Kidney tubule cell (primary cell): ENCODE results near the gene SEMA5A.

Source experiments
- DNase-seq: peaks from one replicate; pipeline ENCODE4 v3.0.0-alpha.2; 2018; ENCODE audit warnings: low spot score

The SEMA5A gene

DNA sequence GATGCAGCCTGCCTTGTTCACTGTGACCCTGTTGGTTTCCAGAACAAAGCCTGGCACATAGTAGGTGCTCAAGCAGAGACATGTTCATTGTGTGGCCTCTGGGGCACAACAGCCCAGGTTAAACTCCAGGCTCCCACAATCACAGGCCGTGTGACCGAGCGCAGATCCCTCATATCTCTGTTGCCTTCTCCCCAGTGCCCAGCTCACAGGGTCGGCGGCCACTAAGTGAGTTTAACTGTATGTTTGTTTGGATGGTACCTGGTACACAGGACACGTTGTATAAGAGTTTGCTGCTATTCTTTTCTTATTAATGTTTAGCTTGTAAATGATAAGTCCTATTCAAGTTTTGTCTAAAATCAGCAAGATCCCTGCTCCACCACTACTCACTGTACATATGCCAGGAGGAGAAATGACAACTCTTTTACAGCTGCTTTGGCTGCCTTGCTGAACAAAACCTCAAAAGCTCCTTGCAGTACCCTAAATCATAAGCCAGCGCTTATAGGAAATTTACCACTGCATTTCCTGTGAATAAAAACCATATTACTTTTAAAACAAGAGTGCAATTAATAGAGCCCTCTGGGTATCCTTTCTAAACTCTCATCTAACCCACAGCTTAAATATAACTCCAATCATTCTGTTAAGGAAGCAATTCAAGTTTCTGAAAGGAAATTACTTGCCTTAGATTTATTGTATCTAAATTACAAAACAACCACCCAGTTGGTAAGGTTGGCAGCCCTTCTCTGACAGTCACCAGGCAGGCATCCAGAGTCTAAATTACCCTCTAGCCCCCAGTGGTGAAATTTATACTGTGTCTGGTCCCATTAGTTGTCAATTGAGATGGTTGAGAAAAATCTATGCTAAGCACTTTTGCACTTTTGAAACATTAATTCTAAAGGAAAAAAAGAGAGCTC, 379.4 kb downstream of the SEMA5A start:
- no peak for DNase-seq

DNA sequence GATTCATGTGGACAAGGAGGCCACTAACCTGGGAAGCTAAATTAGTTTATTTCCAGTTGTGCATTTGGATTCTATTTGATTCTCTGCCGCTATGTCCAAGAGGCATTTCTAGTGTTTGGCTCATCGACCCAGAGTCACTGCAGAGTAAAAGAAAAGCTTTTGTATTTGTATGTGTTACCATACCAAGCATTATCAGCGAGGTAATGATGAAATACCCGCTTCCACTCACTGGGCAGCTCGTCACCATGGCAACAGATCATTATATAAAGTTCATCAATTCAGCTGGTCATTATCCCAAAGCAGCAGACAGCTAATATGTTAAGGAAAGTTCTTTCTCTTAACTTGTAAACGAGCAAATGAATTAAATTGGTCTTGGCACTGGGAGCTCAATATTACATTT, 380.3 kb downstream of the SEMA5A start:
- no peak for DNase-seq

DNA sequence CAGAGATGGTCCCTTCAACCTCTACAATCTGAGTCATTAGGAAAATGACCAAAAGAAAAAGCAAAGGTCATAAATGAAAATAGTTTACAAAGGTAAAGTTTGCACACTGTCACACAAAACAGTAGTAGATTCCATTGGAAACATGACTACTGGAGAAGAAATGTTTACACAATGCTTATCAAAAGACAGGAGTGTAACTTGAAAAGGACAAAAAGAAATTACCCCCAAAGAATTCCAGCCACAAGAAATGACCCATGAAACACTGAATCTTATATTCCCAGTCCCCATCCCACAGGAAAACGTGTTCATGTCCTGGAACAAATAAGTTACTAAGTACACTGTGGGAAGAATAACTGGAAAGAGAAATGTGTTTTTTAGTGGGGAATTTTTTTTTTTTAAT, 385.1 kb downstream of the SEMA5A start:
- peak; percentile 67 for DNase-seq

DNA sequence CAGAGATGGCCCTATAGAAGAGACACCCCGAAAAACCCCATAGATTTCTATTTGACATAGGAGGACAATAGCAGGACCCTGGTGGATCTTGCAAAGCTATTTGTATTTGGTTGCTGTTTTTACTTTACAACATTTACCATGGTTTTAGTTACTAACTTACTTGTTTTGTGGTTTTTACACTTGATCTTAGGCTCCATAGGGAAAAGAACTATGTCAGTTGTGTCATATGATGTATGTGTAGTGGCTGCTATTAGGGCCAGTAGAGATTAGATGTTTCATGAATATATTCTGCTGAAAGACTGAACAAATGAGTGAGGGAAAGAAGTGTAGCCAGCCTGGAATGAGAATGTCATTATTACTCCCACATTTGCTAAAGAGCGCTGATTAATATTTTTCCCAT, 388.1 kb downstream of the SEMA5A start:
- no peak for DNase-seq

DNA sequence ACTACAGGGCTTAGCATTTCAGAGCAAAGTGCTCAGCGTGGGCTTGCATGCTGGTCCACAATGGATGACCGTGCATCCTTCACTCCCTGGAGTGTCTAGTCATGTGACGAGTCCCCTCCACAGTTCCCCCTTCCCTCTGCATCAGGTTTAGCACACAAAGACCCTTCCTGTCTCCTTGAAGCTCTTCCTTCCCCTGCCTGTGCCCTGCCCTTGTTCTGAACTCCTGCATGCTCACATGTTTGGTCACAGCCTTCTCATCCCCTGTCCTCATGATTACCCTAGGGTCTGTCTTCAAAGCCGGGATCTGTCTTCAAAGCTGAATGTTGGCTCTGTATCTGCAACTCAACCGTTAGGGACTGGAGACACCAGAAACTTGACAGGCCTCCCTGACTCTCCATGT, 388.9 kb downstream of the SEMA5A start:
- DNase-seq: no peak

DNA sequence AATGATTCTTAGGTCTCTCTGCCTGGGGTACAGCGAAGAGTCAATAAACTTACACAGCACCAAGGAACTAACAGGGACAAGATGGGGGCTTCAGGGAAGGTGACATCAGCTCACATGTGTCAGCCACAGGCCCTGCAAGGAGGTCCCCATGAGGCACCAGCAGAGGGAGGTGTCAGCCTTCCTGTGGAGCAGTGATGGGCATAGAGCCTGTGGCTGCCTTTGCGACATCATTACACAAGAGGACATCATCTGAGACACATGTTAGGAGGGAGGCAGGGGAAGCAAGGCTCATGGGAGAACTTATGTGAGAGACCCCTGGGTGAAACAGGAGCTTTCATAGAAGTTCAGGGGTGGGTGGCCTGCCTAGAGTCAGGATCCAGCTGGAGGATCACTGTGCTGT, 389.6 kb downstream of the SEMA5A start:
- DNase-seq: peak; percentile 54

DNA sequence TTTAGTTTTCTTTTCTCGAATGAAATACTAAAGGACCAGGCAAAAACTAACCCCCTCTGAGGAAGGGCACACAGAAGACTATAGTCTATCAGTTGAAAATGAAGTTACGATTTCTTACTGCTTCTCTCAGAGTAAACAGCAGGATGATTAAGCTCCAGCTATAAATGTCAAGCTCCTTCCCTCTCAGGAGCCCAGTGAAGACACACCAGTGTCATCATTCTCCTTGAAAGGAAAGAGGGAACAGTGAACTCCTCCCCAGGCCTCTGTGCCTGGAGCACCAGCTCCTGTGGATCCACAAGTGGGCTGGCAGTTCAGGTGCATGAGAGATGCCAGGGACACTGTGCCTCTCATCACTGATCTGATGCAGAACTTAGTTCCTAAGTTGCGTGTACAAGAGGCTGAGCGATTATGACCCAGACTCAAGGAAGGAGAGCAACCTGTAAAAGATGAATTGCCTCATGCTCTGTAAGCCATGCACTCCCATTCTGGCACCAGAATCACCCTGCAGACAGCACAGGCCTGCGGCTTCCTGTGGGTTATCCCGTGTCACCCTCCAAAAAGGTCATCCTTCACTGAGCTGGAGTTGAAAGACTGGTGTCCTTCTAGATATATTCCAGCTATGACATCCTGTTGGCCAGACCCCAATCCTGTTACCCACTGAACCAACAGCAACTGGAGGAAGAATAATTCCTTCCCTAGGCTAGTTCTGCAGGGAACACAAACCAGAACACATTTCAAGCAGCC, 394.0 kb downstream of the SEMA5A start:
- DNase-seq: peak; percentile 48

DNA sequence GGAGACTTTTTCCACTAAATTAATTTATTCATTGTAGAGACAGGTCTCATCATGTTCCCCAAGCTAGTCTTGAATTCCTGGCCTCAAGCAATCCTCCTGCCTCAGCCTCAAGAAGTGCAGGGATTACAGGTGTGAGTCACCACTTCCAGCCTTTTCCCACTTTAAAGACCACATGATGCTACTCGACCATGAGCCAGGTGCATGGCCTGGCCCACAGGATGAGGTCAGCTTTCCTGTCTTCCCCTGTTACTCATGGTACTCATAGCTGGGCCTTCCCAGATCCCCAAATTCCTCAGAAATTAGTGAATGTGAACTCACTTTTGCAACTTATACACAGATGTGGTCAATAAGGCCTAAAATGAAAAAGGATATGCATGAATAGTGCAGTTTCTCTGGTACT, 395.9 kb downstream of the SEMA5A start:
- peak; percentile 97 for DNase-seq

DNA sequence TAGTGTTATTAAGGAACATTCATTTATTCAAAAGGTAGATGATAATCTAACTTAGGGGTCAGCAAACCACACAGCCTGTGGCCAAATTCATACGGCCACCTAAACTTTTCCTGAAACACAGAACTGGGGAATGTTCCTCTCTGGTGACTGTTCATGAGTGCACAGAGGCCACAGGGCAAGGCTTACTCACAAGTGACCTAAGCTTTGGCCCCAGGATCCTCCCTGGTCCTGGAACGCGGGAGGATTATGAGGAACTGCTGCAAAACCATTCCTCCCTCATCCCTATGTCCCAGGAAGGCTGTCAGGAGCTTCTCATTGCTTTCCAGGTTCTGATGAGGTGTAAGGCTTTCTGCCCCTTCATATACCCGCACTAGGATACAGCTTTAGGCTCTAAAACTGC, 397.6 kb downstream of the SEMA5A start:
- DNase-seq: peak; percentile 67

DNA sequence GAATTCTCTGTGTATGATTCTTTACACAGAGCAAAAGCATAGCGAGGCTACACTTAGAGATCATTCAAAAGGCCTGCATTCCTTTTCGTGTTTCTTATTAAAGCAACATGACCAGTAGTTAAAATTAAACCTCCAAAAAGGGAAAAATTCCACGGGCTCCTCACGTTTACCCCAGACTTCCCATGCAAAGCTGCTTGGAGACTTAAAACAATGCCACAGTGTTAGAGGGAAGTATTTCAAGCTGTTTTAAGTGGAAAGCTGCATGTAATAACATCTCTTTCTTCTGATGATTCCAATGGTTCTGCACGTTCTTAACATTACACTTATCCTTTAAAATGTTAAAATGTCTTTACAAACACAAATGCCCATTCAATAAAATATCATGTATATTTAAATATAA, 405.2 kb downstream of the SEMA5A start:
- DNase-seq: no peak

DNA sequence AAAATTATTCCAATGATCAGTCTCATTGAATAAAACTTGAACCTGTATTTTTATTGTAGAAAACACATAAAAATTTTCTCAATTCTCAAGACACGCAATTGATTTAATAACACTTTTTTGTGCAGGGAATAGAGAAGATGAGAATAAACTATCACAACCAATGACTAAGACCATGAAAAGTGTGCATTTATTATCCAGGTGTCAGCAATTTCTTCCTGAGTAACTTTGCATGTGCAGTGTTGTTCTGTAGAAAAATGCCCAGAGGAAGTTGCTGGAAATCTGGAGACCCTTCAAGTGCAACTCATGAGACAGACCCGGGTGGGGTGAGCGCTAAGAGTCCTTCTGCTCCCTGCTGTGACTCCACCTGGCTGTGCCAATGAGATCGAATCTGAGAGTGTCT, 405.7 kb downstream of the SEMA5A start:
- DNase-seq: no peak

DNA sequence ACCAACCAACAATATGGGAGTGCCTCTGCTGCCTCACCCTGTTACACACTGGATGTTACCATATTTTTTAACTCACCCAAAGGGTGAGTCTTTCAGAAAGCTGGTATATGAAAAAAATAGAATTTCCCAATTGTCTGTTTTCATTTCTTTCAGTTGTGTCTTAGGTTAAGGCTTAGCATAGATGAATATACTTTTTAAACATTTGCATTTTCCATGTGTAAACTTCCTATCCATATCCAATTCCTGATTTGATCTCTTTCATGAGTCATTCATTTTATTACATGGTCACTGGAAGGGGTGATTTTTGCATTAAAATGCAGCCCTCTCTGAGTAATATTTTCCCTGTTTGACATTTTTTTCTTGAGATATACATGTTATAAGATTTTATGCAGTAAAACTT, 406.5 kb downstream of the SEMA5A start:
- DNase-seq: no peak

DNA sequence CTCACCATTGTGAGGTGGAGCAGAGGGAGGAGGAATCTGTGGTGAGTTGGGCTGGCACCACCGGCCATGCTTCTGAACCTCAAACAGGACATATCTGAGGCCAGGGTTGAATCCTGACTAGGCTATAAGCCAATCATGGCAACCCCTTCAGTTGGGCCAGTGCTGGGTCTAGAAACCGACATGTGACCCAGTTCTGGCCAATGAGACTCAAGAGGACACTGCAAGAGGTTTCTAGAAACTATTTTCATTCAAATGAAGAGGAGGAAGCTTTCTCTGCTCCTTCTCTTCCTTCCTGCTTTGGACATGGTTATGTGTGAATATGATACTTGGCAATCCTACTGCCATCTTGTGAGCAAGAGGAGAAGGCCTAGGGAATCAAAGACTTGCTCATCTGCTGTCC, 417.7 kb downstream of the SEMA5A start:
- DNase-seq: no peak

DNA sequence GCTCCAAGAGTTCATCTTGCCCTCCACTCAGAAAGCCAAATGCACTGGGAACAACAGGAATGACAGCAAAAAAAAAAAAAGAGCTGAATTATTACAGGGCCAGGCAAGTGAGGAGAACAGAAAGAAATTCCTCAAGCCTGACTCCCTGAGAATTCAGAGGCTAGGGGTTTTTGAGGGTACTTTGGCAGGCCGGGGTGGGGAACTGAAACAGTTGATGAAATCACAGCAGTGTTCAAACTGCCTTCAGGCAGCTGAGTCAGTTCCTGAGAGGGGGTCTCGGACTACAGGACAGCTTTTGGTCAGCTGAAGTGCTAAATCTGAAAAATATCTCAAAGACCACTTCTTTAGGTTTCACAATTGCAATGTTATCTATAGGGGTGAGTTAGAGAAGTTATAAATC, 419.4 kb downstream of the SEMA5A start:
- no peak for DNase-seq

DNA sequence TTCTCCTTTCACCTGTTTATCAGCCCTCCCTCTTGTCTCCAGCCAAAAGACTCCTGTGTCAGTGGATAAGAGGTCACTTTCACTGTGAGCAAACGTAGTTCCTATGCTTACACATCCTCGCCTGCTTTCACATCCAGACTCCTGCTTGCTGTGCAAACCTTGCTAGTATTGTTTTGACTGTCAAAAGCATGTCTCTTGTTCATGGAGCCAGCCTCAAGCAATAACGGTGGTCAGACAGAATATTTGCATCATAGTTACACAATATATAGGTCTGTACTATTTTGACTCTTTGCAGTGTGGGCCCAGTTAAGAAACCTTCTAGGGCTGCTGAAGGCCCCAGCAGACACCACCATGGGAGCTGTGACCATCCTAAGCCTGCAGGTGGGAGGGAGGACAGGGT, 420.0 kb downstream of the SEMA5A start:
- no peak for DNase-seq

DNA sequence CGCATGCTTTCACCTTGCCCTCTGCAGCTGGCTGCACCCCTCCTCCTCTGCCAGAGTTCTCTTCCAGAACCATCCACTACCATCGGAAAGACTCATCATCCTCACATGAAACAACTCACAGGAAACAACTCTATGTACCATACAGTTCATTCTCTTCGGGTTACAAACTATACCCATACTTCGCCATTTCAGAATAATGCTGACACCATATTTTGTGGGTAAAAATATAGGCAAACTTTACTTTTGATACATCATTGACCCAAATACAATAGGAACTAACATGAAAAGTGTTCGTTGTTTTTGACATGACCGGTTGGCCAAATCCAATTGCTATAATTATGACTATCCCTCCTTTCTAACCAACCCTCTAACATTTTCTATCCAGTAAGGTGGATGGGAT, 421.0 kb downstream of the SEMA5A start:
- no peak for DNase-seq

DNA sequence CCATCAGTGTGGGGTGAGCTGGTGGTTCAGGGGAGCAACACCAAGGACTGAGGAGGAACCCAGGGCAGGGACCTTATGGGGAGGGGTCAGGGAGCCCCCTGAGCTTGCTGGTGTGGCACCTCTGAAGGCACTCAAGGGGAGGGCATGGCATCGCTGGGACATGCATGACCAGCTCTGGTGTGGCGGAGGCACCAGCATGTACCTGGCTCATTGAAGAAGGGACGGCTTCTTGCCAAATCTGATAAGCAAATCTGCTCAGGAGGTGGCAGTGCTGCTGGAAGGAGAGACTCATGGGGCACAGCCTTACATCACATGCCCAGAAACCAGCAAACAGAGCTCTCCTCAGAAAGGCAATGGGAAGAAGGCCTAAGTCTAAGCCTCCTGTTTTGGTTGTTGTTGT, 421.8 kb downstream of the SEMA5A start:
- no peak for DNase-seq

DNA sequence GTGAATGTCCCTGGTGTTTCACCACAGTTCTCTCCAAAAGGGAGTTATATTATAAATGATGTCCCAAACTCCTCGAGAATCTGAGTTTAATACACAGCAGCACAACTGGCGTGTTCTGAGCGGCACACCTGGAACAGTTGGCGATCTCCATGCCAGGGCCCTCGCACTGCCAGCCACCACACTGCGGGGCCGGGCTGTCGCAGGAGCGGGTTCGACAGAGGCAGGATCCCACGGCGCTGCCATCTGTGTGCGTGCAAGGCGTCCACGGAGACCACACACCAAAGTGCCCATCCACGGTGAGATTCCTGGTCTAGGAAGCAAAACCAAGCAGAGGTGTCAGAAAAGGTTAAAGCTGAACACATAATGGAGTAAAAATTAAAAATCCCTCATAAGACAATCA, 423.3 kb downstream of the SEMA5A start:
- DNase-seq: no peak

DNA sequence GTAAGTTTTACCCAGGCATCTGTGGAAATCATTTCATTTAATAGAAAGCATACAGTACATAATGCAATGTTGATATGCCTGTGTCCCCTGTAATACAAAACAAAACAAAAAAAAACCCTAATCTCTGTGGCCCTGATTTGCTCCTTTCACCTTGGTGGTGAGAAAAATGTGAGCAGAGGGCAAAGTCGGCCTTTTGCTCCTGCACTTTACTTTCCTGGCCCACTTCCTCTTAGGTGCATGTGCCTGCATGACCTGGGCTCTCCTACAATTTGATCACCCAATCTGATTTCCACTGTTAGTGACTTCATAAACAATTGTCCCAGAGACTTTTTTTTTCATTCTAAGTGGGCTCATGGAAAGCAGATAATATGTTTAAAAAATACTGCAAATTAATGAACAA, 424.3 kb downstream of the SEMA5A start:
- DNase-seq: no peak

DNA sequence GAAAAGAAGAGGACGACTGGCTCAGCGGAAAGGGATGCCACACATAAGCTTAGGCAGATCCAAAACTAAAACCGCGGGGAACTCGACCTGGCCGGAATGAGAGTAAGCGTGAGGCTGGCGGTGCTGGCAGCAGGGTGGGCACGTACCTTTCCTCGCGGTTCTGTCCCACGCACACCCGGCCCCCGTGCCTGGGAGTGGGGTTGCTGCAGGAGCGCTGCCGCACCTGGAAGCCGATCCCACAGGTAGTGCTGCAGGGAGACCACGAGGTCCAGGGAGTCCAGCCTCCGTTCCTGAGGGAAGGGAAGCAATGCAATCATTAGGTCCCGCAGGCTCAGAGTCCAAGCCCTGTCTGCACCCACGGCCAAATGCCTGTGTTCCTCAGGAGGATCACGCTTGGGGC, 427.0 kb downstream of the SEMA5A start:
- DNase-seq: no peak

DNA sequence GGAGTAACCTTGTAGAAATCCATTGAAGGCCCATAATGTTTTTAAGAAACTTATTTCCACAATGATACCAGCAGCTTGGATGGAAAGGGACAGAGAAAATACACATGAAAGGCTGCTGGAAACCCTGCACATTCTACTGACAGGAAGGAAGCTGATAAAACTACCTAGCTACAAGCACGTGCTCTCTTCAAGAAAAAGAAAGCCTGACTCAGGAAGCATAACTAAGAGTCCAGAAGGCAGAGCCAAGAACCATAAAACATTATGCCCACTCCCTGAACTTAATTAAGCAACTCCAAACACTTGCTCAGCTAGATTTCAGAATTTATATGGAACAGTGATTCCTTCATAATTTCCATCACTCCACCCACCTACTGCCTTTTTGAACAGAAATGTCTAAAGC, 430.8 kb downstream of the SEMA5A start:
- no peak for DNase-seq

DNA sequence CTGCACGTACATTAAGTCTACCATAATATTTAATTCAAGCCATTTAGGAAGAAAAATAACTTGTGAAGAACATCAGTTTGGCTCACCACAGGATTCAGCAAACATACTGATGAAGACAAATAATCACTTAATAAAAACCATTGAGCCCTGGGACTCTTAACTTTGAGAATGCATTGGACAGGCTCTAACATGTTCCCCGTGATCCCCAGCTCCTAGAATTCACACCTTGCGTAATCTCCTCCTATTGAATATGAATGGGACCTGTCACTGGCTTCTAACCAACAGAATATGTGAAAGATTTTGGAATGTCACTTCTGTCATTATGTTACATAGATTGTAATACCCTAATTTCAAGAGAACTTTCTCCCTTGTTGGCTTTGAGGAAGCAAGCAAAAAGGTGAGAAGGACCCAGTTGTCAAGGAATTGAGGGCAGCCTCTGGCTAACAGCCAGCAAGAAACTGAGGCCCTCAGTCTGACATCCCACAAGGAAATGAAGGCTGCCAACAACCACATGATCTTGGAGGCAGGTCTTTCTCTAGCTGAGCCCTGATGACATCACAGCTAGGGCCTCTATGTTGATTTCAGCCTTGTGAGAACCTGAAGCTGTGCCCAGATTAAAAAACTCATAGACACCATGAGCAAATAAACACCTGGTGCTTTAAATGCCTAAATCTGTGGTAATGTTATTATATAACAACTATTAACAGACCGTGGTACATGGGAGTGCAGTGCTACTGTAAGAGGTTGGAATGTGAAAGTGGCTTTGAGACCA, 433.2 kb downstream of the SEMA5A start:
- DNase-seq: peak; percentile 44

DNA sequence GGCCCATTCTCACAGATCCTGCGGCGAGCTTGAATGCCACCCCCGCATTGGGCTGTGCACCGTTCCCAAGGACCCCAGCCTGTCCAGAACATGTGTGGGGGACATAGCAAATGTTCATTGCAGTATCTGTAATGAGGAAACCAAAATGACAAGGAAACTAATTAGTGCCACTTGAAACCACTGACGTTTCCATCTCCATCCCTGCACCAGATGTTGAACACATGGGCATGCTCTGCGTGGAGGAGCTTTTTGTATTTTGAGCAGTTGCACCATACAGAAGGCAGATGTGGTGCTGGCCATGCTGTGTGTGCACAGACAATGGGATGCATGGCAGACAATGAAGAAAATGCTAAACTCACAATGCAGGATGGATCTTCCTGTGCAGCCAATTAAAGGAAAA, 437.7 kb downstream of the SEMA5A start:
- DNase-seq: no peak
